GM23338 (cell line): Measurements from ENCODE around the gene RBM17. TPM values are rescaled to one million over a fixed set of nuclear protein-coding genes. Genes with fewer than 3 reads are reported as not detected.

Source experiments
- ATAC-seq: fragments of 200-7000 bp; cut with Tn5 transposase; 3 replicates; pipeline ENCODE4 v1.9.1; 2020
- DNase-seq: peaks from one replicate; pipeline ENCODE4 v3.0.0-alpha.2; 2015; ENCODE audit warnings: low spot score
- H2AFZ ChIP-seq: fragments of 200-600 bp; sonication (generic); 2 replicates; pipeline ENCODE4 v1.8.0; 2016; ENCODE audit warnings: antibody characterized with exemption, mild to moderate bottlenecking, moderate library complexity
- H3F3A ChIP-seq: fragments of 200-600 bp; sonication (generic); replicated peaks from 2 replicates; pipeline ENCODE4 v1.8.0; 2017; ENCODE audit warnings: antibody characterized with exemption, mixed run types, low read depth
- H3K27ac ChIP-seq: fragments of 200-600 bp; sonication (generic); 2 replicates; pipeline ENCODE4 v1.6.1; 2016; ENCODE audit warnings: low read depth
- H3K27me3 ChIP-seq: fragments of 200-600 bp; sonication (generic); 2 replicates; pipeline ENCODE4 v1.8.0; 2016; ENCODE audit warnings: mild to moderate bottlenecking, mixed run types, moderate library complexity; ENCODE audit not compliant: insufficient read depth
- H3K36me3 ChIP-seq: fragments of 200-600 bp; sonication (generic); 2 replicates; pipeline ENCODE4 v1.8.0; 2016; ENCODE audit warnings: mild to moderate bottlenecking; ENCODE audit not compliant: insufficient read depth
- H3K4me1 ChIP-seq: fragments of 200-600 bp; sonication (generic); 2 replicates; pipeline ENCODE4 v1.8.0; 2016; ENCODE audit warnings: mild to moderate bottlenecking, moderate library complexity; ENCODE audit not compliant: insufficient read depth
- H3K4me2 ChIP-seq: fragments of 200-600 bp; sonication (generic); 2 replicates; pipeline ENCODE4 v1.7.1; 2017; ENCODE audit warnings: mixed run types
- H3K4me3 ChIP-seq: fragments of 200-600 bp; sonication (generic); 2 replicates; pipeline ENCODE4 v1.6.1; 2016; ENCODE audit warnings: mixed run types
- H3K79me2 ChIP-seq: fragments of 200-600 bp; sonication (generic); replicated peaks from 2 replicates; pipeline ENCODE4 v1.8.0; 2017; ENCODE audit warnings: mild to moderate bottlenecking; ENCODE audit not compliant: insufficient read depth
- H3K9me2 ChIP-seq: fragments of 200-600 bp; sonication (generic); 2 replicates; pipeline ENCODE4 v1.8.0; 2017; ENCODE audit not compliant: insufficient read depth
- H4K20me1 ChIP-seq: fragments of 200-600 bp; sonication (generic); replicated peaks from 2 replicates; pipeline ENCODE4 v1.8.0; 2017; ENCODE audit warnings: mild to moderate bottlenecking; ENCODE audit not compliant: insufficient read depth
- H3K27ac Mint-ChIP-seq: 2 replicates; pipeline ENCODE4 v1.8.0; 2020; ENCODE audit warnings: inconsistent platforms, mild to moderate bottlenecking, moderate library complexity, mixed read lengths
- H3K27me3 Mint-ChIP-seq: 3 replicates; pipeline ENCODE4 v1.8.0; 2022; ENCODE audit warnings: low read depth, mild to moderate bottlenecking, moderate library complexity, mixed read lengths, inconsistent platforms; ENCODE audit not compliant: insufficient read depth, poor library complexity
- H3K36me3 Mint-ChIP-seq: 3 replicates; pipeline ENCODE4 v1.8.0; 2021; ENCODE audit warnings: low read depth, mild to moderate bottlenecking, inconsistent platforms, moderate library complexity, mixed read lengths
- H3K4me1 Mint-ChIP-seq: 3 replicates; pipeline ENCODE4 v1.8.0; 2020; ENCODE audit warnings: mild to moderate bottlenecking, inconsistent platforms, mixed read lengths
- H3K4me3 Mint-ChIP-seq: 3 replicates; pipeline ENCODE4 v1.8.0; 2021; ENCODE audit warnings: moderate library complexity, mild to moderate bottlenecking, inconsistent platforms, mixed read lengths
- H3K9me3 Mint-ChIP-seq: 3 replicates; pipeline ENCODE4 v1.8.0; 2020; ENCODE audit warnings: moderate library complexity, mild to moderate bottlenecking, inconsistent platforms, mixed read lengths
- EZH2 ChIP-seq: fragments of 200-600 bp; sonication (generic); IDR thresholded peaks from one replicate; pipeline ENCODE4 v1.8.0; 2017; ENCODE audit warnings: antibody characterized with exemption, mild to moderate bottlenecking, low read depth; ENCODE audit not compliant: unreplicated experiment
- JUNB ChIP-seq: IDR thresholded peaks from one replicate; pipeline ENCODE4 v1.6.1; 2016; ENCODE audit warnings: antibody characterized with exemption; ENCODE audit not compliant: unreplicated experiment
- NANOG ChIP-seq: IDR thresholded peaks from 2 replicates; pipeline ENCODE4 v1.6.1; 2016; ENCODE audit warnings: antibody characterized with exemption, borderline replicate concordance
- ZNF331 ChIP-seq: fragments of 250-450 bp; sonication (Bioruptor Pico); IDR thresholded peaks from 2 replicates; pipeline ENCODE4 v1.5.0; 2020; ENCODE audit warnings: low read depth, mild to moderate bottlenecking, moderate library complexity
- polyA plus RNA-seq: library from polyadenylated mRNA; unstranded; fragments of >200 nt; fragmentation: Nextera tagmentation; extraction: Ambion mirVana; gene quantifications from 2 replicates; pipeline ENCODE4 v1.2.1, GENCODE V29; 2016
- total RNA-seq: library from RNA; depleted of rRNA; stranded (reverse); fragments of >200 nt; shearing (Covaris generic); gene quantifications from 2 replicates; pipeline ENCODE4 v1.2.3, GENCODE V29; 2014
- TF ChIP-seq, protein P1 (sequence below): fragments of 250-450 bp; sonication (Bioruptor Pico); IDR thresholded peaks from 2 replicates; pipeline ENCODE4 v1.5.0; 2020; ENCODE audit warnings: mild to moderate bottlenecking, moderate library complexity

Gene RBM17
- total and polyA plus RNA-seq, 2 experiments from 2014 or later: 54.7 to 281 TPM

DNA sequence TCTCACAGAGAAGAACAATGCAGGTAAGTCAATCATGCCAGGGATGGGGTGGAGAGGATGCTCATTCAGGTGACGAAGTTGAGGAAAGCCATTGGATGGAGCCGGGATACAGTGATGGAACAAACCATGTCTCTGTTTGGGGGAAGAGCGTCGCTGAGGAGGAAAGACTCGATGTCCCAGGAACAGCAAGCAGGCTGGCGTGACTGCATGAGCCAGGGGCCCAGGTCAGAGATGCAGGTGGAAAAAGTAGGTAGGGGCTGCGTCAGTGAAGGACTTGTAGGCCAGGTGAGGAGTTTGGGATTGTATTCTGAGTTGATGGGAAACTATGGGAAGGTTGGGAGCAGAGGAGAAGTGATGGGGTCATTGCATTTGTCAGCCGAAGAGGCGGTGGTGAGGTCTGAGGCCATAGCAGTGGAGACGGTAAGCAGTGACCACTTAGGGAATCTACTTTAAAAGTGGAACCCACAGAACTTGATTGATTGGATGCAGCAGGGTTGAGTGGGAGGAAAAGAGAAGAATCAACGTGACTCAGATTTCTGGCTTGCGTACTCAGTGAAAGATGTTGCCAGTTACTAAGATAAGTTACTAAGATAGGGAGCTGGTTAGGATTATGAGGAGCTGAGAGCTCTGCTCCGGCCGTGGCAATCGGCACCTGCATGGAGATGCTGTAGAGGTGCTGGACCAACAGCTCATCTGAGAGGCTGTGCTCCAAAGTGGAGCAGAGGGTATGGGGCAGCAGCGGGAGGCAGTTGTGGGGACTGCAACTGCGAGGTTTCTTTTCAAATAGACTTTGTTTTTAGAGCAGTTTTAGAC lies 14.1 kb upstream of the RBM17 start (continued):
- TF ChIP-seq, protein P1, sequence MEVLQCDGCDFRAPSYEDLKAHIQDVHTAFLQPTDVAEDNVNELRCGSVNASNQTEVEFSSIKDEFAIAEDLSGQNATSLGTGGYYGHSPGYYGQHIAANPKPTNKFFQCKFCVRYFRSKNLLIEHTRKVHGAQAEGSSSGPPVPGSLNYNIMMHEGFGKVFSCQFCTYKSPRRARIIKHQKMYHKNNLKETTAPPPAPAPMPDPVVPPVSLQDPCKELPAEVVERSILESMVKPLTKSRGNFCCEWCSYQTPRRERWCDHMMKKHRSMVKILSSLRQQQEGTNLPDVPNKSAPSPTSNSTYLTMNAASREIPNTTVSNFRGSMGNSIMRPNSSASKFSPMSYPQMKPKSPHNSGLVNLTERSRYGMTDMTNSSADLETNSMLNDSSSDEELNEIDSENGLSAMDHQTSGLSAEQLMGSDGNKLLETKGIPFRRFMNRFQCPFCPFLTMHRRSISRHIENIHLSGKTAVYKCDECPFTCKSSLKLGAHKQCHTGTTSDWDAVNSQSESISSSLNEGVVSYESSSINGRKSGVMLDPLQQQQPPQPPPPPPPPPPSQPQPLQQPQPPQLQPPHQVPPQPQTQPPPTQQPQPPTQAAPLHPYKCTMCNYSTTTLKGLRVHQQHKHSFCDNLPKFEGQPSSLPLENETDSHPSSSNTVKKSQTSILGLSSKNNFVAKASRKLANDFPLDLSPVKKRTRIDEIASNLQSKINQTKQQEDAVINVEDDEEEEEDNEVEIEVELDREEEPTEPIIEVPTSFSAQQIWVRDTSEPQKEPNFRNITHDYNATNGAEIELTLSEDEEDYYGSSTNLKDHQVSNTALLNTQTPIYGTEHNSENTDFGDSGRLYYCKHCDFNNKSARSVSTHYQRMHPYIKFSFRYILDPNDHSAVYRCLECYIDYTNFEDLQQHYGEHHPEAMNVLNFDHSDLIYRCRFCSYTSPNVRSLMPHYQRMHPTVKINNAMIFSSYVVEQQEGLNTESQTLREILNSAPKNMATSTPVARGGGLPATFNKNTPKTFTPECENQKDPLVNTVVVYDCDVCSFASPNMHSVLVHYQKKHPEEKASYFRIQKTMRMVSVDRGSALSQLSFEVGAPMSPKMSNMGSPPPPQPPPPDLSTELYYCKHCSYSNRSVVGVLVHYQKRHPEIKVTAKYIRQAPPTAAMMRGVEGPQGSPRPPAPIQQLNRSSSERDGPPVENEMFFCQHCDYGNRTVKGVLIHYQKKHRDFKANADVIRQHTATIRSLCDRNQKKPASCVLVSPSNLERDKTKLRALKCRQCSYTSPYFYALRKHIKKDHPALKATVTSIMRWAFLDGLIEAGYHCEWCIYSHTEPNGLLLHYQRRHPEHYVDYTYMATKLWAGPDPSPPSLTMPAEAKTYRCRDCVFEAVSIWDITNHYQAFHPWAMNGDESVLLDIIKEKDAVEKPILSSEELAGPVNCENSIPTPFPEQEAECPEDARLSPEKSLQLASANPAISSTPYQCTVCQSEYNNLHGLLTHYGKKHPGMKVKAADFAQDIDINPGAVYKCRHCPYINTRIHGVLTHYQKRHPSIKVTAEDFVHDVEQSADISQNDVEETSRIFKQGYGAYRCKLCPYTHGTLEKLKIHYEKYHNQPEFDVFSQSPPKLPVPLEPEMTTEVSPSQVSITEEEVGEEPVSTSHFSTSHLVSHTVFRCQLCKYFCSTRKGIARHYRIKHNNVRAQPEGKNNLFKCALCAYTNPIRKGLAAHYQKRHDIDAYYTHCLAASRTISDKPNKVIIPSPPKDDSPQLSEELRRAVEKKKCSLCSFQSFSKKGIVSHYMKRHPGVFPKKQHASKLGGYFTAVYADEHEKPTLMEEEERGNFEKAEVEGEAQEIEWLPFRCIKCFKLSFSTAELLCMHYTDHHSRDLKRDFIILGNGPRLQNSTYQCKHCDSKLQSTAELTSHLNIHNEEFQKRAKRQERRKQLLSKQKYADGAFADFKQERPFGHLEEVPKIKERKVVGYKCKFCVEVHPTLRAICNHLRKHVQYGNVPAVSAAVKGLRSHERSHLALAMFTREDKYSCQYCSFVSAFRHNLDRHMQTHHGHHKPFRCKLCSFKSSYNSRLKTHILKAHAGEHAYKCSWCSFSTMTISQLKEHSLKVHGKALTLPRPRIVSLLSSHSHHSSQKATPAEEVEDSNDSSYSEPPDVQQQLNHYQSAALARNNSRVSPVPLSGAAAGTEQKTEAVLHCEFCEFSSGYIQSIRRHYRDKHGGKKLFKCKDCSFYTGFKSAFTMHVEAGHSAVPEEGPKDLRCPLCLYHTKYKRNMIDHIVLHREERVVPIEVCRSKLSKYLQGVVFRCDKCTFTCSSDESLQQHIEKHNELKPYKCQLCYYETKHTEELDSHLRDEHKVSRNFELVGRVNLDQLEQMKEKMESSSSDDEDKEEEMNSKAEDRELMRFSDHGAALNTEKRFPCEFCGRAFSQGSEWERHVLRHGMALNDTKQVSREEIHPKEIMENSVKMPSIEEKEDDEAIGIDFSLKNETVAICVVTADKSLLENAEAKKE: no peak

DNA sequence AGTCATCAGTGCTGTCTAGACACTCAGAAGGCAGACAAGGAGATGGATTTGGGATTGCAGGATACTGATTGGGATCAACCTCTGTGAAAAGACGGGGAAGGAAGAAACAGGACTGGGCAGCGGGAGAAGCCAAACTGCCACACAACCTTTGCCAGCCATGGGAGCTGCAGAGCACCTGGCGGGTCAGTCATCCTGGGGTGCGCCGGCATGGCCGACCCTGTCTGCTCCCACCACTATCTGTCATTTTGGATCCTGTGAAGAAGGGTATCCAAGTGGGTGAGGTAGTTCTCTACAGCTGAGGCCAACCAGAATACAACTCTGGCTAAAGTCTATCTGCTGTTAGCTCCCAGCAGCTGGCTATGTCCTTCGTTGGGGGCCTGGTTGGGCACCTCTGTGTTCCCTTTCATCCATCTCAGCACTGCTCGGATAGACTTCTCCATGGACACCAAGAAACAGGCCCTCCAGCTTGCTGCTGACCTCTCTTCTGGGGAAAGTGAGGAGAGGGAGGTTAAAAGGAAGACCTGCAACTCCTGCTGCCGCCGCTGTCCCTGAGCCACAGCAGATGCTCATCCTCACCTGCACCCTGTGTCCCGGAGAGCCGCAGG lies 11.7 kb upstream of the RBM17 start:
- H3F3A ChIP-seq: no peaks in the 10 kb centered on the region
- H3K9me3 Mint-ChIP-seq: no peaks in the 10 kb centered on the region; the same call in 2 of the 3 replicates
- no peaks in the 10 kb centered on the region for H3K9me2 ChIP-seq
- H3K79me2 ChIP-seq: no peaks in the 10 kb centered on the region
- ATAC-seq: no peak
- no peak overlapping the region for H2AFZ ChIP-seq
- no peak overlapping the region for H3K27ac ChIP-seq
- H3K4me3 ChIP-seq: no peak overlapping the region
- H3K27me3 Mint-ChIP-seq: peaks cover 1% of the 10 kb centered on the region
- TF ChIP-seq, protein P1: no peak
- no peak for TF ChIP-seq NANOG
- TF ChIP-seq JUNB: no peak
- no peak for TF ChIP-seq EZH2
- TF ChIP-seq ZNF331 (CRISPR knock-in tag): no peak
- no peaks in the 10 kb centered on the region for H3K27me3 ChIP-seq
- no peaks in the 10 kb centered on the region for H3K36me3 ChIP-seq
- H3K27ac Mint-ChIP-seq: no peak overlapping the region
- no peaks in the 10 kb centered on the region for H3K4me1 Mint-ChIP-seq
- H3K4me3 Mint-ChIP-seq: no peak overlapping the region
- H3K4me1 ChIP-seq: no peaks in the 10 kb centered on the region
- H4K20me1 ChIP-seq: no peaks in the 10 kb centered on the region
- DNase-seq: no peak
- H3K36me3 Mint-ChIP-seq: no peaks in the 10 kb centered on the region; the same call in 2 of the 3 replicates
- H3K4me2 ChIP-seq: no peak overlapping the region
